ENCODE measurements around the gene OR6Q1.
"Not testable (repeated sequence)": the region's sequence is repeated elsewhere in the genome, so short reads cannot be mapped to it uniquely, and the experiment has no call there.

Gene OR6Q1, protein sequence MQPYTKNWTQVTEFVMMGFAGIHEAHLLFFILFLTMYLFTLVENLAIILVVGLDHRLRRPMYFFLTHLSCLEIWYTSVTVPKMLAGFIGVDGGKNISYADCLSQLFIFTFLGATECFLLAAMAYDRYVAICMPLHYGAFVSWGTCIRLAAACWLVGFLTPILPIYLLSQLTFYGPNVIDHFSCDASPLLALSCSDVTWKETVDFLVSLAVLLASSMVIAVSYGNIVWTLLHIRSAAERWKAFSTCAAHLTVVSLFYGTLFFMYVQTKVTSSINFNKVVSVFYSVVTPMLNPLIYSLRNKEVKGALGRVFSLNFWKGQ

GRCh38 chr11:58030653-58031052, at the start of gene OR6Q1:
Gene OR6Q1, plus strand, starts transcription at chr11:58030953. Its CDS starts 0 bp downstream, at chr11:58030953.
- DNase-seq: no peak

GRCh38 chr11:57981536-57981935, 49.2 kb upstream of the OR6Q1 start:
- no peak for DNase-seq

GRCh38 chr11:57982776-57983175, 48.0 kb upstream of the OR6Q1 start:
- no peak for DNase-seq

GRCh38 chr11:57983191-57983590, 47.6 kb upstream of the OR6Q1 start:
- DNase-seq: no peak

DNA sequence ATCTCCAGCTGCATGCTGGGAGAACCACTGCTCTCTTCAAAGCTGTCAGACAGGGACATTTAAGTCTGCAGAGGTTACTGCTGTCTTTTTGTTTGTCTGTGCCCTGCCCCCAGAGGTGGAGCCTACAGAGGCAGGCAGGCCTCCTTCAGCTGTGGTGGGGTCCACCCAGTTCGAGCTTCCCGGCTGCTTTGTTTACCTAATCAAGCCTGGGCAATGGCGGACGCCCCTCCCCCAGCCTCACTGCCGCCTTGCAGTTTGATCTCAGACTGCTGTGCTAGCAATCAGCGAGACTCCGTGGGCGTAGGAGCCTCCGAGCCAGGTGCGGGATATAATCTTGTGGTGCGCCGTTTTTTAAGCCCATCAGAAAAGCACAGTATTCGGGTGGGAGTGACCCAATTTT, 31.2 kb upstream of the OR6Q1 start:
- not testable (repeated sequence) for DNase-seq

- DNase-seq: not testable (repeated sequence)
Observed at GRCh38 chr11:58000021-58000420, 30.7 kb upstream of the OR6Q1 start.

DNA sequence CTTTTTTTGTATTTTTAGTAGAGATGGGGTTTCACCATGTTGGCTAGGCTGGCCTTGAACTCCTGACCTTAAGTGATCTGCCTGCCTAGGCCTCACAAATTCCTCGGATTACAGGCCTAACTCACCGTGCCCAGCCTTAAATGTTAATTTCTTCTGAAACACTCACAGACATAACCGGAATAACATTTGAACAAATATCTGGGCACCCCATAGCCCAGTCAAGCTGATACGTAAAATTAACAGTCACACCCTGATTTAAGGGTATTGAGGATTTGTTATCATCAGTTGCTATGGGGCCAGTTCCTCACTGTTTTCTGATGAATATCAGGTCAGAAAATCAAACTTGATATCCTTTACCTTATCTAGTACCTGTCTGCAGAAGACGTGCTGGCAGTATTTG, 30.1 kb upstream of the OR6Q1 start:
- DNase-seq: no peak

GRCh38 chr11:58003036-58003435, 27.7 kb upstream of the OR6Q1 start:
- no peak for DNase-seq

DNA sequence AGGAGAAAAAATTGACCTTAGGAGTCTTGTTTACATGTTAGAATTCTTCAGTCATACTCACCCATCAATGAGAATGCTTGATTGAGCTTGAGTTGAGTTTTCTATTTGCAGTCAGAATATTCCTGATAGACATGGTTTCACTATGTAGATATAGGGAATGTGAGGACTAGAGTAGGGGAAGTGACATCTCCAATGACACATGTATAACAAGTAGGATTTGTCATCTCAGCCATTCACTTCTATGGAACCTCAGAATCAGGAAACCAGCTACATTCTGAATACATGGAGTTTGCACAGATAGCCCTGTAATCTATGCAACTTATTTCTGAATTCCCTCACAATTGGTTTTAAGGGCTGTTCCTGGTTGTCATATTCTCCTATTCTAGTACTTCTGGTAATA, 27.2 kb upstream of the OR6Q1 start:
- DNase-seq: no peak

GRCh38 chr11:58004664-58005063, 26.1 kb upstream of the OR6Q1 start:
- DNase-seq: no peak

DNA sequence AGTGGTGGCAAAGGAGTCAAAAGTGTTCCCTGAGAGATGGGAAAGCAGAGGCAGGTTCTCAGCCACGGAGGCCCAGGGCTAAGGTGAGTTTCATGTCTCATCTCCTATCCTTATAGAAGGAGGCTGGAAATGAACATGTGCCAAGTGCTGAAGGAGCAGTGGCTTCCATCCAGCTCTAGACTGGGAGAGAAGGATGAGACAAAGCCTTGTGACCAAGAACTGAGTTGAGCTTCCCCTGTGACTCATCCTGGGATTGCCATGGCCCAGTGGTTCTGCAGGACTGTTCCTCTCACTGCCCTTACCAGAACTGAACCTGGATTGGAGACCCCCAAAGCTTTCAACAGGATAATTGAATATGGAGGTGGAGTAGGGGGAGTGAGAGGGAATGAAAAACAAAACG, 23.8 kb upstream of the OR6Q1 start:
- no peak for DNase-seq

DNA sequence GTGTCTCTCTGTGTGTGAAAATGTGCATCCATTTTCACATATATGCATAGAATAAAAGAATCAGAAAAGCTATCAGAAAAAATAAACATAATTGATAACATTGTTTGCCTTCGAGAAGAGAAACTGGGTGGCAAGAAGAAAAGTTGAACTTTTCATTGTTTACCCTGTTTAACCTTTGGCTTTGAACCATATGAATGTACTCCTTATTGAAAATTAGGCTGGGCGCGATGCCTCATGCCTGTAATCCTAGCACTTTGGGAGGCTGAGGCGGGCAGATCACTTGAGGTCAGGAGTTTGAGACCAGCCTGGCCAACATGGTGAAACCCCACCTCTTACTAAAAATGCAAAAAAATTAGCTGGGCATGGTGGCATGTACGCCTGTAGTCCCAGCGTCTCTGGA, 19.0 kb upstream of the OR6Q1 start:
- no peak for DNase-seq

DNA sequence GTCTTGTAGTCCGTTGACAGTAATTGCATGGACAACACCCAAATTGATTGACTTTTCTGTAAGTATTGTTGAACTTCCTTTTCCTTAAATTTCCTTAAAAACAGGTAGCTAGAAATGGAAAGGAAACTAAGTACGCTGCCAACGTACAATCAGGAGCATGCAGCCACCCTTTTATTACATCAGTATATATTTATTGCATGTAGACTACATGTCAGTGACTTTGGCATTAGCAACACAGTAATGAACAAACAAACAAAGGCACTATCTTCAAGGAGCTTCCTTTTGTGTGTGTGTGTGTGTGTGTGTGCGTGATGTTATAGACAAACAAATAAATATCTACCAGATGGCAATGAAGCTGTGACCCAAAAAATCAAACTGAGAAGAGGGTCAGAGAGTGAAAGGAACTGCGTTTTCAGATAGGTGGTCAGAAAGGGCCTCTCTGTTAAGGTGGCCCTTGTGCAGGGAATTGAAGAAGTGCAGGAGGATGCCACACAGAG, 7.3 kb upstream of the OR6Q1 start, which contains the start of gene OR9Q1:
Gene OR9Q1 (plus strand): TSS at position 447 of the 497 bp plus-strand sequence. CDS start 155,564 bp downstream, outside the sequence.
- no peak for DNase-seq

GRCh38 chr11:58024601-58025091, 6.1 kb upstream of the OR6Q1 start:
- no peak for DNase-seq

- DNase-seq: no peak
Observed at GRCh38 chr11:58027341-58027740, 3.4 kb upstream of the OR6Q1 start.

- DNase-seq: no peak
Observed at GRCh38 chr11:58028687-58029411, 1.9 kb upstream of the OR6Q1 start.

DNA sequence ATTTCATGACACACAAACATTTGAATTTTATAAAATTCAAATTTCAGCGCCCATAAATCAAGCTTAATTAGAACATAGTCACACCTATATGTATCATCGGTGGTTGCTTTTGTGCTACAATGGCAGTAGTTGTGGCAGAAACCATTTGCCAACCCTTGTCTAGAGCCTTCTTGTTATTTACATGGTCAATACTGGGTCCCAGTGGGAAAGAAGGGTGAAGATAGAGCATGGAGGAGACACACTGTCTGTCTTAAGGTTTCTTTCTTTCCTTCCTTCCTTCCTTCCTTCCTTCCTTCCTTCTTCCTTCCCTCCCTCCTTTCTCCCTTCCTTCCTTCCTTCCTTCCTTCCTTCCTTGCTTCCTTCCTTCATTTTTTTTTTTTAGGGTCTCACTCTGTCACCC, 3.7 kb downstream of the OR6Q1 start:
- no peak for DNase-seq

DNA sequence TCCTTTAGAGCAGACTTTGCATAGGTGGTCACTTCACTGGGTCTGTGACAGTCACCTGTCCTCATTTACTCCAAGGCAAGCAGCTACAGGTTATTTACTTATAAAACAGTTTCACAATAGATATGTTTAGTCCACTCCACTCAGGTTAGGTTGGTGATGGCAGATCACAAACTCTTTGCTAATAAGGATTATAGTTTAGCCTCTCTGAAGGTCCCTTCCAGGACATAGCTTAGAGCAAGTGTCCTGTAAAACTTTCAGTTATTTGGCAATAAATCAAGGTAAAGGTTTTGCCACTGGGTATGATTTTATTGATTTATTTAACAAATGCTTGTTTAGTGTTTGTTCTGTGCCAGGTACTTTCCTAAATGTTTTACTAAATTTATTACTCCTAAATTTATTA, 8.8 kb downstream of the OR6Q1 start:
- DNase-seq: no peak

- DNase-seq: no peak
Observed at GRCh38 chr11:58043379-58043778, 12.6 kb downstream of the OR6Q1 start.

- no peak for DNase-seq
Observed at GRCh38 chr11:58046231-58046630, 15.5 kb downstream of the OR6Q1 start.

DNA sequence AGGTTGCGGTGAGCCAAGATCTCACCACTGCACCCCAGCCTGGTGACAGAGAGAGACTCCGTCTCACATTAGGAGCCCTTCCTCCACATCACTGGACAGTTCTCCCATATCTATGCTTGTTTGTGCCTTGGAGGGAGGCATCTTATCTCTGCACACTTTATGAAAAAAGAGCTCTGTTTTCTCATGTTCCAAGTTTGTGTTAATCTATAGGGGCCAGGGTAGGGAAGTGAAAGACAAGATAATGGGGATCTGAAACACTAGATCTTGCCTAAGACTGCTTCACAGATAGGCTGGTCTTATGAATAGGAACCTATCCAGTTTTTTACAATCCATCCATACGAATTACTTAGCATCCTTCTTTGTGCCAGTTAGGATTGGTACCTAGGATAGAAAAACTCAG, 17.1 kb downstream of the OR6Q1 start:
- DNase-seq: no peak

- DNase-seq: no peak
Observed at GRCh38 chr11:58055806-58056401, 25.2 kb downstream of the OR6Q1 start.

- DNase-seq: no peak
Observed at GRCh38 chr11:58057481-58057880, 26.7 kb downstream of the OR6Q1 start.
